IPS-18a (cell line): ENCODE data around the gene BCKDK.

ENCODE experiments used
- H3K27ac ChIP-seq: one replicate; pipeline ENCODE4 v1.5.1; 2013; ENCODE audit warnings: low read length
- H3K27me3 ChIP-seq: one replicate; pipeline ENCODE4 v1.6.1; 2013; ENCODE audit warnings: mild to moderate bottlenecking, low read length; ENCODE audit not compliant: control insufficient read depth, insufficient read depth
- H3K36me3 ChIP-seq: one replicate; pipeline ENCODE4 v1.6.1; 2013; ENCODE audit warnings: low read depth, low read length; ENCODE audit not compliant: control insufficient read depth
- H3K4me1 ChIP-seq: one replicate; pipeline ENCODE4 v1.6.1; 2013; ENCODE audit warnings: low read depth, low read length; ENCODE audit not compliant: control insufficient read depth
- H3K4me3 ChIP-seq: one replicate; pipeline ENCODE4 v1.5.1; 2013; ENCODE audit warnings: low read length
- H3K9ac ChIP-seq: one replicate; pipeline ENCODE4 v1.6.1; 2013; ENCODE audit warnings: mild to moderate bottlenecking, low read length, moderate library complexity
- H3K9me3 ChIP-seq: one replicate; pipeline ENCODE4 v1.6.1; 2013; ENCODE audit warnings: low read depth, low read length; ENCODE audit not compliant: control insufficient read depth

The BCKDK gene

GRCh38 chr16:31081428-31082351, 26.5 kb upstream of the BCKDK start:
- Histone ChIP-seq H3K27ac (no peak overlapping the region), H3K4me1 (no peaks in the 10 kb centered on the region), H3K4me3 (no peak overlapping the region), H3K36me3 (peaks cover 45% of the 10 kb centered on the region), H3K27me3 (no peaks in the 10 kb centered on the region), H3K9ac (no peak overlapping the region), H3K9me3 (no peaks in the 10 kb centered on the region)

GRCh38 chr16:31082368-31083045, 25.7 kb upstream of the BCKDK start:
- H3K4me3 ChIP-seq: no peak overlapping the region
- H3K27ac ChIP-seq: no peak overlapping the region
- no peaks in the 10 kb centered on the region for H3K9me3 ChIP-seq
- H3K27me3 ChIP-seq: no peaks in the 10 kb centered on the region
- no peaks in the 10 kb centered on the region for H3K4me1 ChIP-seq
- H3K36me3 ChIP-seq: peaks cover 37% of the 10 kb centered on the region
- no peak overlapping the region for H3K9ac ChIP-seq

- no peaks in the 10 kb centered on the region for H3K27me3 ChIP-seq
- H3K36me3 ChIP-seq: peaks cover 32% of the 10 kb centered on the region
- no peak overlapping the region for H3K4me3 ChIP-seq
- H3K4me1 ChIP-seq: no peaks in the 10 kb centered on the region
- no peaks in the 10 kb centered on the region for H3K9me3 ChIP-seq
- no peak overlapping the region for H3K9ac ChIP-seq
- H3K27ac ChIP-seq: no peak overlapping the region
Observed at GRCh38 chr16:31083081-31083480, 25.1 kb upstream of the BCKDK start.

- Histone ChIP-seq H3K9me3 (no peaks in the 10 kb centered on the region), H3K36me3 (peaks cover 27% of the 10 kb centered on the region), H3K27me3 (no peaks in the 10 kb centered on the region), H3K4me1 (no peaks in the 10 kb centered on the region), H3K27ac (no peak overlapping the region), H3K4me3 (no peak overlapping the region), H3K9ac (no peak overlapping the region)
Observed at GRCh38 chr16:31083556-31083955, 24.6 kb upstream of the BCKDK start.

- Histone ChIP-seq H3K4me1 (no peaks in the 10 kb centered on the region), H3K27ac (no peak overlapping the region), H3K4me3 (no peak overlapping the region), H3K27me3 (no peaks in the 10 kb centered on the region), H3K36me3 (peaks cover 23% of the 10 kb centered on the region), H3K9ac (no peak overlapping the region), H3K9me3 (no peaks in the 10 kb centered on the region)
Observed at GRCh38 chr16:31083981-31084380, 24.2 kb upstream of the BCKDK start.

GRCh38 chr16:31084584-31085302, 23.4 kb upstream of the BCKDK start:
- H3K27me3 ChIP-seq: no peaks in the 10 kb centered on the region
- H3K4me3 ChIP-seq: no peak overlapping the region
- H3K9ac ChIP-seq: no peak overlapping the region
- no peak overlapping the region for H3K27ac ChIP-seq
- no peaks in the 10 kb centered on the region for H3K4me1 ChIP-seq
- peaks cover 16% of the 10 kb centered on the region for H3K36me3 ChIP-seq
- H3K9me3 ChIP-seq: no peaks in the 10 kb centered on the region

GRCh38 chr16:31085411-31085810, 22.8 kb upstream of the BCKDK start:
- Histone ChIP-seq H3K9me3 (no peaks in the 10 kb centered on the region), H3K4me1 (no peaks in the 10 kb centered on the region), H3K27me3 (no peaks in the 10 kb centered on the region), H3K36me3 (peaks cover 14% of the 10 kb centered on the region), H3K27ac (no peak overlapping the region), H3K4me3 (no peak overlapping the region), H3K9ac (no peak overlapping the region)

- Histone ChIP-seq H3K9ac (no peak overlapping the region), H3K36me3 (peaks cover 14% of the 10 kb centered on the region), H3K27ac (no peak overlapping the region), H3K4me3 (no peak overlapping the region), H3K27me3 (no peaks in the 10 kb centered on the region), H3K9me3 (no peaks in the 10 kb centered on the region), H3K4me1 (no peaks in the 10 kb centered on the region)
Observed at GRCh38 chr16:31085873-31086628, 22.1 kb upstream of the BCKDK start.

- H3K4me3 ChIP-seq: no peak overlapping the region
- H3K27me3 ChIP-seq: no peaks in the 10 kb centered on the region
- peaks cover 17% of the 10 kb centered on the region for H3K36me3 ChIP-seq
- H3K9ac ChIP-seq: no peak overlapping the region
- H3K9me3 ChIP-seq: no peaks in the 10 kb centered on the region
- H3K27ac ChIP-seq: no peak overlapping the region
- no peaks in the 10 kb centered on the region for H3K4me1 ChIP-seq
Observed at GRCh38 chr16:31086629-31086906, 21.6 kb upstream of the BCKDK start.

- H3K9ac ChIP-seq: no peak overlapping the region
- H3K4me3 ChIP-seq: no peak overlapping the region
- H3K27ac ChIP-seq: no peak overlapping the region
- no peaks in the 10 kb centered on the region for H3K9me3 ChIP-seq
- no peaks in the 10 kb centered on the region for H3K27me3 ChIP-seq
- no peaks in the 10 kb centered on the region for H3K4me1 ChIP-seq
- H3K36me3 ChIP-seq: peaks cover 17% of the 10 kb centered on the region
Observed at GRCh38 chr16:31087481-31087880, 20.7 kb upstream of the BCKDK start.

- no peaks in the 10 kb centered on the region for H3K4me1 ChIP-seq
- no peaks in the 10 kb centered on the region for H3K9me3 ChIP-seq
- H3K27ac ChIP-seq: no peak overlapping the region
- no peak overlapping the region for H3K4me3 ChIP-seq
- H3K9ac ChIP-seq: no peak overlapping the region
- H3K36me3 ChIP-seq: peaks cover 17% of the 10 kb centered on the region
- H3K27me3 ChIP-seq: no peaks in the 10 kb centered on the region
Observed at GRCh38 chr16:31087971-31088370, 20.2 kb upstream of the BCKDK start.
